Vein endothelial cell (primary cell): Measurements from ENCODE around the gene PRKAR2B. TPM values are rescaled to one million over a fixed set of nuclear protein-coding genes. Genes with fewer than 3 reads are reported as not detected.

Experiments used
- total RNA-seq: library from RNA; depleted of rRNA; stranded (reverse); fragments of >200 nt; gene quantifications from 2 replicates; pipeline ENCODE4 v1.2.3, GENCODE V29; 2012

The PRKAR2B gene
- 18.9 and 43.8 TPM in 2 replicates for total RNA-seq

DNA sequence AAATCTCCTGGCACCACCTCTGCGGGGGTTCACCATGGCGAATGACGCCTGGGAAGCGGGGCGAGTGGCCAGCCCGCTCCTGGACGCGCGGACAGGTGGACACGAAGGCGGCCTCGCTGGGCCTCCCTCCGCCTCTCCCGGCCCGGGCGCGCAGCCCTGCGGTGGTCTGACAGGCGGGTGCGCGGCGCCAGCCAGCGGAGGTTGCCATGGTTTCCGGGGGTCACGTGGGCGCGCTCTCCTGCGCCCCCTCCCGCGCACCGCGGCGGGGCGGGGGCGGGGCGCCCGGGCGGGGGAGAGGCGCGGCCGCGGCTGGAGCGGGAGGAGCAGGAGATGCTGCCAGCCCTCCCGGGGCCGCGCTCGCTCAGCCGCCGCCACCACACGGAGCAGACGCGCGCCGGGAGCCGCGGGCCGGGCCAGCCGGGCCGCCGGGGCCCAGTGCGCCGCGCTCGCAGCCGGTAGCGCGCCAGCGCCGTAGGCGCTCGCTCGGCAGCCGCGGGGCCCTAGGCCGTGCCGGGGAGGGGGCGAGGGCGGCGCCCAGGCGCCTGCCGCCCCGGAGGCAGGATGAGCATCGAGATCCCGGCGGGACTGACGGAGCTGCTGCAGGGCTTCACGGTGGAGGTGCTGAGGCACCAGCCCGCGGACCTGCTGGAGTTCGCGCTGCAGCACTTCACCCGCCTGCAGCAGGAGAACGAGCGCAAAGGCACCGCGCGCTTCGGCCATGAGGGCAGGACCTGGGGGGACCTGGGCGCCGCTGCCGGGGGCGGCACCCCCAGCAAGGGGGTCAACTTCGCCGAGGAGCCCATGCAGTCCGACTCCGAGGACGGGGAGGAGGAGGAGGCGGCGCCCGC lies at the start of gene PRKAR2B:
TSS of gene PRKAR2B (plus strand) at position 359 of the 848 bp plus-strand sequence. CDS start at position 562, 203 bp downstream.

DNA sequence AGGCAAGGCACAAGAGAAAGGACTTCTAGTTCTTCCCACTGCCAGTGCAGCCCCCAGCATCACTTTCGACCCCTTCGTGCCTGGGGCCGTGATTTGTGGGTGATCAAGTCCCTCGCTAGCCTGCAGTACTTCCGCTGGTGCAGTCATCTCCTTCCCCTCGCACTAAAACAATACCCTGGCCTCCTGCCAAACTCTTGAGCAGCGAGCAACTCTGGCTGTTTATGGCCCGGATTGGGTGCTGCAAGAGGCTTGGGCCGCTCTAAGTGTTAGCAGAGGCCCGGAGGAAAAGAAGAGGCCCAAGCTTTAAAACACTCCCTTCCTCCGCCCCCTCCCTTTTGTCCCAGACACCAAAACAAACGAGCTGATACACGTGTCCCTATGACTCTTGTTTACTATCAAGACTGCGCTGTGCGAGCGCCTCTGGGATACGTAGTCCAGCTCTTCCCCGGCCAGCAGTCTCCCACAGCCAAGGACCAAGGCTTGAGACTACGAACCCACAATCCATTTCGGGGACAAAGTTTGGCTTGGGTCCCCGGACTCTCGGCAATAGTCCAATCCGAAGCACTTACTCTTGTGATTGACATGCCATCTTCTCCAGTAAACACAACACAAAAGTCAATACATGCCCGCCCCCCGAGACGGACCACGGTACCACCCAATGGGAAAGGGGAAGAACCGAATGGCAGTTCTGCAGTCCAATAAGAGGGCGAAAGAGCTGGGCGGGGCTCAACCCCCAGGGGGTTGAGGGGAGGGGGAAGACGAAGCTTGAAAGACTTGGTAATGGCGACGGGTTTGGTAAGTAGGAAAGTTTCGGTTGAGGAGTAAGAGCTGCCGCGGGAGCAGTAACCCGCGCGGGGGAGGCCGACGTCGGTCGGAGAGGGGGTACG lies 124.0 kb downstream of the PRKAR2B start, which contains the start of gene HBP1:
TSS of gene HBP1 (plus strand) at position 771 of the 887 bp plus-strand sequence. CDS start 10,891 bp downstream, outside the sequence.

Other genes with a start within 250 kb of the PRKAR2B start
- gene PIK3CG, start 179.4 kb upstream of the PRKAR2B start, total RNA-seq = 8.8 and 17.3 TPM in 2 replicates
- 105 and 111 TPM in 2 replicates for gene HBP1, start 124.3 kb downstream of the PRKAR2B start, total RNA-seq